Stomach (tissue), 4 donors: Measurements from ENCODE around the gene PRKCH.

Source experiments
- CTCF ChIP-seq, 7 experiments: fragments of 450-650 bp in 4 of 7; fragments of 200-600 bp in 3 of 7; sonication (generic) in 3 of 7; IDR thresholded peaks; one replicate each; pipeline ENCODE4 v1.5.1; 2016 to 2019; ENCODE audit warnings: antibody characterized with exemption in 7 of 7, control low read depth in 2 of 7, mild to moderate bottlenecking in 1 of 7
- POLR2A ChIP-seq, 4 donors: fragments of 450-650 bp; IDR thresholded peaks; one replicate each; pipeline ENCODE4 v1.6.1; 2016; ENCODE audit warnings: antibody characterized with exemption in 4 of 4, control low read depth in 2 of 4, mild to moderate bottlenecking in 1 of 4, moderate library complexity in 1 of 4
- POLR2AphosphoS5 ChIP-seq, 3 donors: sonication (generic); formaldehyde crosslinking; IDR thresholded peaks; one replicate each; pipeline ENCODE4 v1.6.1; 2016; ENCODE audit warnings: antibody characterized with exemption in 3 of 3

- TF ChIP-seq POLR2A (IDR thresholded peaks at IDR 0.05) (no peak), CTCF (IDR thresholded peaks at IDR 0.05) (no peak), POLR2AphosphoS5 (IDR thresholded peaks at IDR 0.05) (no peak)
Measured at GRCh38 chr14:61408498-61408897, 87.1 kb downstream of the PRKCH start.
